ENCODE results near the gene ASCC2.
"Not testable (repeated sequence)": the region's sequence is repeated elsewhere in the genome, so short reads cannot be mapped to it uniquely, and the experiment has no call there.

ASCC2 gene

GRCh38 chr22:29754658-29755395 lies 83.2 kb downstream of the ASCC2 start:
- not testable (repeated sequence) for DNase-seq (ENCODE audit: low read depth)

- DNase-seq (ENCODE audit: low read depth): no peak
Observed at GRCh38 chr22:29753808-29754657, 84.0 kb downstream of the ASCC2 start.

- DNase-seq (ENCODE audit: low read depth): no peak
Observed at GRCh38 chr22:29751669-29752068, 86.4 kb downstream of the ASCC2 start.

- no peak for DNase-seq (ENCODE audit: low read depth)
Observed at GRCh38 chr22:29750559-29751538, 87.2 kb downstream of the ASCC2 start.

- DNase-seq (ENCODE audit: low read depth): no peak
Observed at GRCh38 chr22:29750029-29750428, 88.0 kb downstream of the ASCC2 start.

GRCh38 chr22:29748248-29748893 lies 89.7 kb downstream of the ASCC2 start:
- DNase-seq (ENCODE audit: low read depth): no peak

GRCh38 chr22:29747832-29748231 lies 90.2 kb downstream of the ASCC2 start:
- DNase-seq (ENCODE audit: low read depth): no peak

- DNase-seq (ENCODE audit: low read depth): no peak
Observed at GRCh38 chr22:29744902-29745301, 93.2 kb downstream of the ASCC2 start.

- DNase-seq (ENCODE audit: low read depth): no peak
Observed at GRCh38 chr22:29742326-29742725, 95.7 kb downstream of the ASCC2 start.

- DNase-seq (ENCODE audit: low read depth): no peak
Observed at GRCh38 chr22:29741926-29742325, 96.1 kb downstream of the ASCC2 start.

GRCh38 chr22:29740216-29740615 lies 97.9 kb downstream of the ASCC2 start:
- no peak for DNase-seq (ENCODE audit: low read depth)

GRCh38 chr22:29739346-29739875 lies 98.7 kb downstream of the ASCC2 start:
- DNase-seq (ENCODE audit: low read depth): no peak

Measured in non-pigmented ciliary epithelial cell (primary cell).